H9 (cell line): Measurements from ENCODE around the gene BLTP3B. TPM values are rescaled to one million over a fixed set of nuclear protein-coding genes. Genes with fewer than 3 reads are reported as not detected.

Source experiments
- DNase-seq: peaks from one replicate; pipeline ENCODE4 v3.0.0-alpha.2; 2017
- H2AFZ ChIP-seq: one replicate; pipeline ENCODE4 v1.6.1; 2013; ENCODE audit warnings: mild to moderate bottlenecking, low read length, control low read depth, moderate library complexity
- H2AK5ac ChIP-seq: 2 replicates; pipeline ENCODE4 v1.6.1; 2013; ENCODE audit warnings: low read length, control low read depth, mixed read lengths; ENCODE audit not compliant: insufficient read length
- H2BK120ac ChIP-seq: one replicate; pipeline ENCODE4 v1.6.1; 2013; ENCODE audit warnings: low read depth, mild to moderate bottlenecking, low read length, control low read depth, inconsistent platforms; ENCODE audit not compliant: poor library complexity, severe bottlenecking
- H2BK12ac ChIP-seq: 2 replicates; pipeline ENCODE4 v1.6.1; 2013; ENCODE audit warnings: low read length, control low read depth, mixed read lengths, low read depth; ENCODE audit not compliant: insufficient read length
- H2BK15ac ChIP-seq: 2 replicates; pipeline ENCODE4 v1.6.1; 2013; ENCODE audit warnings: low read depth, low read length, control low read depth
- H2BK20ac ChIP-seq: one replicate; pipeline ENCODE4 v1.6.1; 2013; ENCODE audit warnings: low read depth, mild to moderate bottlenecking, low read length, control low read depth, inconsistent platforms; ENCODE audit not compliant: poor library complexity, severe bottlenecking
- H2BK5ac ChIP-seq: 2 replicates; pipeline ENCODE4 v1.6.1; 2013; ENCODE audit warnings: low read length, control low read depth, mixed read lengths; ENCODE audit not compliant: insufficient read length
- H3K14ac ChIP-seq: 2 replicates; pipeline ENCODE4 v1.6.1; 2013; ENCODE audit warnings: low read length, control low read depth; ENCODE audit not compliant: insufficient read depth
- H3K18ac ChIP-seq: 2 replicates; pipeline ENCODE4 v1.6.1; 2013; ENCODE audit warnings: low read depth, mild to moderate bottlenecking, mixed read lengths, low read length, control low read depth; ENCODE audit not compliant: insufficient read length
- H3K23ac ChIP-seq: 2 replicates; pipeline ENCODE4 v1.6.1; 2013; ENCODE audit warnings: low read length, control low read depth, mixed read lengths, low read depth; ENCODE audit not compliant: insufficient read length
- H3K23me2 ChIP-seq: 2 replicates; pipeline ENCODE4 v1.6.1; 2013; ENCODE audit warnings: low read depth, mild to moderate bottlenecking, mixed read lengths, low read length, control low read depth; ENCODE audit not compliant: insufficient read length, poor library complexity, severe bottlenecking
- H3K27ac ChIP-seq: 2 replicates; pipeline ENCODE4 v1.5.1; 2013; ENCODE audit warnings: low read length, control low read depth, mixed read lengths, low read depth; ENCODE audit not compliant: insufficient read length
- H3K27me3 ChIP-seq: 2 replicates; pipeline ENCODE4 v1.6.1; 2013; ENCODE audit warnings: low read length, control low read depth, inconsistent platforms; ENCODE audit not compliant: insufficient read depth
- H3K4ac ChIP-seq: 2 replicates; pipeline ENCODE4 v1.6.1; 2013; ENCODE audit warnings: low read depth, mild to moderate bottlenecking, control low read depth, inconsistent platforms, low read length, moderate library complexity
- H3K4me1 ChIP-seq: 2 replicates; pipeline ENCODE4 v1.6.1; 2013; ENCODE audit warnings: low read length, control low read depth, inconsistent platforms; ENCODE audit not compliant: insufficient read depth
- H3K4me2 ChIP-seq: 2 replicates; pipeline ENCODE4 v1.6.1; 2013; ENCODE audit warnings: low read length, control low read depth, mixed read lengths; ENCODE audit not compliant: insufficient read length, insufficient read depth
- H3K56ac ChIP-seq: 2 replicates; pipeline ENCODE4 v1.6.1; 2013; ENCODE audit warnings: low read depth, mild to moderate bottlenecking, mixed read lengths, low read length, control low read depth; ENCODE audit not compliant: insufficient read length
- H3K79me1 ChIP-seq: 2 replicates; pipeline ENCODE4 v1.6.1; 2013; ENCODE audit warnings: low read depth, mild to moderate bottlenecking, moderate library complexity, low read length, control low read depth, inconsistent platforms; ENCODE audit not compliant: insufficient read depth, poor library complexity, severe bottlenecking
- H3K79me2 ChIP-seq: 2 replicates; pipeline ENCODE4 v1.6.1; 2013; ENCODE audit warnings: low read length, control low read depth, inconsistent platforms; ENCODE audit not compliant: insufficient read depth
- H3K9ac ChIP-seq: 2 replicates; pipeline ENCODE4 v1.6.1; 2013; ENCODE audit warnings: low read length, control low read depth, mixed read lengths; ENCODE audit not compliant: insufficient read length; ENCODE audit errors: extremely low read depth
- H3K9me3 ChIP-seq: one replicate; pipeline ENCODE4 v1.6.1; 2013; ENCODE audit warnings: low read depth, low read length, inconsistent platforms; ENCODE audit not compliant: control insufficient read depth
- H3T11ph ChIP-seq: one replicate; pipeline ENCODE4 v1.6.1; 2013; ENCODE audit warnings: mild to moderate bottlenecking, low read length, control low read depth, inconsistent platforms
- H4K20me1 ChIP-seq: one replicate; pipeline ENCODE4 v1.6.1; 2013; ENCODE audit not compliant: control insufficient read depth, insufficient read length, insufficient read depth
- H4K5ac ChIP-seq: 2 replicates; pipeline ENCODE4 v1.6.1; 2013; ENCODE audit warnings: low read depth, mild to moderate bottlenecking, mixed read lengths, low read length, control low read depth; ENCODE audit not compliant: insufficient read length
- H4K8ac ChIP-seq: replicated peaks from 2 replicates; pipeline ENCODE4 v1.6.1; 2013; ENCODE audit warnings: low read length, control low read depth, mixed read lengths, low read depth; ENCODE audit not compliant: insufficient read length
- H4K91ac ChIP-seq: 2 replicates; pipeline ENCODE4 v1.6.1; 2013; ENCODE audit warnings: low read depth, mild to moderate bottlenecking, moderate library complexity, mixed read lengths, low read length, control low read depth; ENCODE audit not compliant: insufficient read length
- H3K27ac Mint-ChIP-seq, 3 experiments: 2 replicates in 2 of 3; 3 replicates in 1 of 3; pipeline ENCODE4 v1.8.0; 2020 to 2021; ENCODE audit warnings: mixed read lengths in 3 of 3, mild to moderate bottlenecking in 1 of 3, moderate library complexity in 1 of 3
- H3K27me3 Mint-ChIP-seq: 2 replicates; pipeline ENCODE4 v1.8.0; 2021; ENCODE audit warnings: low read depth, mild to moderate bottlenecking, moderate library complexity, mixed read lengths
- H3K36me3 Mint-ChIP-seq, 3 experiments: 2 replicates in 2 of 3; 3 replicates in 1 of 3; pipeline ENCODE4 v1.8.0; 2020 to 2021; ENCODE audit warnings: low read depth in 3 of 3, mixed read lengths in 3 of 3; ENCODE audit not compliant: insufficient read depth in 1 of 3
- H3K4me1 Mint-ChIP-seq, 2 experiments: 2 replicates each; pipeline ENCODE4 v1.8.0; 2020; ENCODE audit warnings: mixed read lengths in 2 of 2
- H3K4me3 Mint-ChIP-seq, 2 experiments: 2 replicates in 1 of 2; 3 replicates in 1 of 2; pipeline ENCODE4 v1.8.0; 2020 to 2021; ENCODE audit warnings: mild to moderate bottlenecking in 2 of 2, mixed read lengths in 2 of 2, moderate library complexity in 1 of 2
- H3K9me3 Mint-ChIP-seq, 2 experiments: 2 replicates in 1 of 2; 3 replicates in 1 of 2; pipeline ENCODE4 v1.8.0; 2020; ENCODE audit warnings: mild to moderate bottlenecking in 2 of 2, mixed read lengths in 2 of 2, moderate library complexity in 1 of 2
- WGBS: extraction: QIAGEN DNeasy Blood & Tissue Kit; methylation state at CpG from one replicate; pipeline ENCODE4 v1.1.7; 2013; ENCODE audit warnings: missing lambda C conversion rate, low lambda C conversion rate, mixed read lengths; ENCODE audit not compliant: insufficient read length; ENCODE audit errors: extremely low coverage; 5-methylcytosine and 5-hydroxymethylcytosine counted together
- total RNA-seq: library from RNA; stranded (reverse); gene quantifications from 2 replicates; pipeline ENCODE4 v1.2.1, GENCODE V29; 2021
- TF ChIP-seq, protein P1 (sequence below): fragments of 200-600 bp; sonication (generic); conservative IDR thresholded peaks from 3 replicates; pipeline ENCODE4 v1.8.0; 2021; ENCODE audit warnings: antibody characterized with exemption, mild to moderate bottlenecking

The BLTP3B gene
- total RNA-seq, 1 experiment from 2014 or later, result 20.7 TPM

DNA sequence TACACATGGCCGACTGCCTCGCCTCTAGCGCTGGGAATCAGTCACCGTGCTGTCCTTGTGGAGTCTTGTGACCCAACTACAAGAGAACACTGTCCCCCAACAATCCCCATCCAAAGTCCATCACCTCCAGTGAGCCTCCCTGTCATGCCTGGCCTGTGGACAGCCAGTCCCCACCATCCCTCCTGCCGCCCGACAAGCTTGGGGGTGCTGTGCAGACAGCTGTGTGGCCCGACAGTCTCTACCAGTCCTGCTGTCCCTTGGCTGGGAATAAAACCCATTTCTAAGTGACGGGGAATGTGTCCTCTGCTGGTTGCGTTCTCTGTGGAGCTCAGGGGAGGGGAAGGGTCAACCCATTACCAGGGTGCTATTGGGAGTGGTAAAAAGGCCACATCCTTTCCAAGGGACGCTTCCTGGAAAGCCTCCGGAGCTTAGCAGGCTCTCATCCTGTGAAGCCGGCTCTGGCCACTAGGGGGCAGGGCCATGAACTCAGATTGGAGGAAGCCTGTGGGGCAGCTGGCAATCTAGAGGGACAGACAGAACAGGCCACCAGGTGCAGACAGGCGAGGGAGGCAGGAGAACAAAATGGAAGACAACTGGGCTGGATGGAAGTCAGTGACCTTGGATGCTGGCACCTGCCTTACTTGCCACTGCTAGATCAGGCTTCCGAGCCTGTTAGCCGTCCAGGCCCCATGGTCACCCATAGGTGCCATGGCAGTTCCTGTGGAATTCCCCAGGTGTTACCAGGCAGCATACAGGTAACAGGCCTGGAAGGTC, 12.0 kb upstream of the BLTP3B start:
- Histone ChIP-seq H3K4me2 (no peak overlapping the region), H2BK12ac (no peak overlapping the region), H3K9me3 (no peaks in the 10 kb centered on the region), H3K27ac (no peak overlapping the region), H3K14ac (no peak overlapping the region), H4K8ac (no peak overlapping the region), H3K9ac (no peak overlapping the region), H3K4ac (no peak overlapping the region), H3K79me1 (no peaks in the 10 kb centered on the region), H3K23ac (no peak overlapping the region), H2BK20ac (no peak overlapping the region), H2BK120ac (no peak overlapping the region), H2BK5ac (no peak overlapping the region), H3K23me2 (no peaks in the 10 kb centered on the region), H3K18ac (no peak overlapping the region), H4K5ac (no peak overlapping the region), H2AK5ac (no peak overlapping the region), H3K56ac (no peak overlapping the region), H2AFZ (no peak overlapping the region), H2BK15ac (no peak overlapping the region), H4K91ac (no peak overlapping the region), H4K20me1 (no peaks in the 10 kb centered on the region), H3K79me2 (no peaks in the 10 kb centered on the region), H3K4me1 (peaks cover 4% of the 10 kb centered on the region; the same call in 1 of the 2 replicates), H3T11ph (no peak overlapping the region), H3K27me3 (no peaks in the 10 kb centered on the region)
- Mint-ChIP-seq H3K36me3 (peaks cover 4 to 19% (median 11%) of the 10 kb centered on the region in 3 experiments; a peak in 6 of 7 replicates), H3K27ac (peak overlapping the region; percentile 29 to 81 (median 75); a peak in 4 of 7 replicates), H3K4me3 (no peak overlapping the region; a peak in 1 of 5 replicates), H3K4me1 (peaks cover 34 to 42% of the 10 kb centered on the region in 2 experiments), H3K9me3 (peaks cover 6 to 12% of the 10 kb centered on the region in 2 experiments), H3K27me3 (no peaks in the 10 kb centered on the region)
- DNase-seq, result peak; percentile 97
- TF ChIP-seq, protein P1, sequence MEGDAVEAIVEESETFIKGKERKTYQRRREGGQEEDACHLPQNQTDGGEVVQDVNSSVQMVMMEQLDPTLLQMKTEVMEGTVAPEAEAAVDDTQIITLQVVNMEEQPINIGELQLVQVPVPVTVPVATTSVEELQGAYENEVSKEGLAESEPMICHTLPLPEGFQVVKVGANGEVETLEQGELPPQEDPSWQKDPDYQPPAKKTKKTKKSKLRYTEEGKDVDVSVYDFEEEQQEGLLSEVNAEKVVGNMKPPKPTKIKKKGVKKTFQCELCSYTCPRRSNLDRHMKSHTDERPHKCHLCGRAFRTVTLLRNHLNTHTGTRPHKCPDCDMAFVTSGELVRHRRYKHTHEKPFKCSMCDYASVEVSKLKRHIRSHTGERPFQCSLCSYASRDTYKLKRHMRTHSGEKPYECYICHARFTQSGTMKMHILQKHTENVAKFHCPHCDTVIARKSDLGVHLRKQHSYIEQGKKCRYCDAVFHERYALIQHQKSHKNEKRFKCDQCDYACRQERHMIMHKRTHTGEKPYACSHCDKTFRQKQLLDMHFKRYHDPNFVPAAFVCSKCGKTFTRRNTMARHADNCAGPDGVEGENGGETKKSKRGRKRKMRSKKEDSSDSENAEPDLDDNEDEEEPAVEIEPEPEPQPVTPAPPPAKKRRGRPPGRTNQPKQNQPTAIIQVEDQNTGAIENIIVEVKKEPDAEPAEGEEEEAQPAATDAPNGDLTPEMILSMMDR, result peak; percentile 95
- WGBS, result no CpG with 5 or more reads among the region's 15 CpGs
